ENCODE results near the gene VPS37B.

DNA sequence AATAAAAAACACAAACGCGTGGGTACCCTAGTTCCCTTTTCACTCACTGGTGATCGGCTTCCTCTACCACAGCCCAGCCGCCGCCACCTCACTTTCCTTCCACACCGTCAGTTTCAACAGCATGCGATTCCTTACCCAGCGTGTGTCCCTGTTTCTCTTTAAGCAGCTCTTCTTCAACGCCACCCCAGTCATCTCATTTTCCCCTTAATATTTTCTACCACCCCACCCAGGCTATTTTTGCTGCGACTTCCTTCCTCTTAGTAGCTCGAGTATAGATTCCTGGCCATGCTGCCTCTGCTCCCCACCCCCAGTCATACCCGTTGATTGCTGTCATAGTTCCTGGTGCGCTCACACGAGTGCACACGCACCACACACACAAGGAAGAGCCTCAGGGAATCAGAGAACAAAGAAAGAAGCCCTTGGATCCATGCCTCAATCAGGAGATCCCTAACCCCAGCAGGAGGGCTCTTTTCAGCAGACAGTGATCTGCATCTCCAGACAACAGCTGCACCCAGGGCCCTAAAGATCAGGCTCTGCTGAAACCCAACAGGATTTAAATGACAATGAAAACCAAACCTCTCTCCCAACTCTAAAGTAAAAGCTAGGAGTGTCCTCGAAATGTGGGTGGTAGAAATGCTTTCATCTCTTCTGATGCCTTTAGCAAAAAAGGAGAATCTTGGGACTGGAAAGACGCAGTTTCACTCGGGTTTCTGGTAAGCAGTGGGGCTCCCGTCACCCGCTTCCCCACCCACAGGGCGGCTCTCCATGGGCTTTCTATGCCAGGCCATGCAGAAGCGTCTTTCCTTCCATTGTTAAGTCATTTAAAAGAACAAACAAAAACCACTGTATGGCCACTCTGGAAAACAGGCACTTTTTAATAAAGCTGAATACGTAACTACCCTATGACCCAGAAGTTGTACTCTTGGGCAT lies 23.8 kb downstream of the VPS37B start:
- TF ChIP-seq, protein P1, sequence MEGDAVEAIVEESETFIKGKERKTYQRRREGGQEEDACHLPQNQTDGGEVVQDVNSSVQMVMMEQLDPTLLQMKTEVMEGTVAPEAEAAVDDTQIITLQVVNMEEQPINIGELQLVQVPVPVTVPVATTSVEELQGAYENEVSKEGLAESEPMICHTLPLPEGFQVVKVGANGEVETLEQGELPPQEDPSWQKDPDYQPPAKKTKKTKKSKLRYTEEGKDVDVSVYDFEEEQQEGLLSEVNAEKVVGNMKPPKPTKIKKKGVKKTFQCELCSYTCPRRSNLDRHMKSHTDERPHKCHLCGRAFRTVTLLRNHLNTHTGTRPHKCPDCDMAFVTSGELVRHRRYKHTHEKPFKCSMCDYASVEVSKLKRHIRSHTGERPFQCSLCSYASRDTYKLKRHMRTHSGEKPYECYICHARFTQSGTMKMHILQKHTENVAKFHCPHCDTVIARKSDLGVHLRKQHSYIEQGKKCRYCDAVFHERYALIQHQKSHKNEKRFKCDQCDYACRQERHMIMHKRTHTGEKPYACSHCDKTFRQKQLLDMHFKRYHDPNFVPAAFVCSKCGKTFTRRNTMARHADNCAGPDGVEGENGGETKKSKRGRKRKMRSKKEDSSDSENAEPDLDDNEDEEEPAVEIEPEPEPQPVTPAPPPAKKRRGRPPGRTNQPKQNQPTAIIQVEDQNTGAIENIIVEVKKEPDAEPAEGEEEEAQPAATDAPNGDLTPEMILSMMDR (IDR thresholded peaks at IDR 0.05; ENCODE audit: low read depth, low read length): no peak
- TF ChIP-seq EZH2phosphoT487 (IDR thresholded peaks at IDR 0.05; ENCODE audit: low read depth): no peak
